HepG2 (cell line): Measurements from ENCODE around the gene PPFIA3. TPM values are rescaled to one million over a fixed set of nuclear protein-coding genes. Genes with fewer than 3 reads are reported as not detected.

Source experiments
- CCAR2 ChIP-seq: fragments of 200-400 bp; formaldehyde crosslinking; optimal IDR thresholded peaks from 2 replicates; pipeline ENCODE3; 2018; ENCODE audit warnings: low read depth, mild to moderate bottlenecking, low read length, moderate library complexity
- CHCHD3 ChIP-seq: sonication (generic); formaldehyde crosslinking; IDR thresholded peaks from 2 replicates; pipeline ENCODE4 v1.8.0; 2022; ENCODE audit warnings: mild to moderate bottlenecking, missing genetic modification reagents, moderate library complexity
- CREBL2 ChIP-seq: sonication (generic); formaldehyde crosslinking; IDR thresholded peaks from 2 replicates; pipeline ENCODE4 v1.8.1; 2023; ENCODE audit warnings: missing genetic modification reagents, mild to moderate bottlenecking, borderline replicate concordance
- EHMT2 ChIP-seq: fragments of 200-600 bp; sonication (generic); IDR thresholded peaks from 2 replicates; pipeline ENCODE4 v1.7.0; 2017; ENCODE audit warnings: antibody characterized with exemption, low read depth, low read length, borderline replicate concordance
- FIP1L1 ChIP-seq: fragments of 200-400 bp; formaldehyde crosslinking; IDR thresholded peaks from 2 replicates; pipeline ENCODE4 v1.6.1; 2018; ENCODE audit warnings: low read depth, mild to moderate bottlenecking, low read length, moderate library complexity, borderline replicate concordance; ENCODE audit not compliant: insufficient read depth
- FOXP1 ChIP-seq, 2 experiments: fragments of 450-650 bp in 1 of 2; IDR thresholded peaks; 2 replicates each; pipeline ENCODE4 v1.6.1; 2017 to 2018; ENCODE audit warnings: antibody characterized with exemption in 1 of 2
- GFI1 ChIP-seq: sonication (generic); formaldehyde crosslinking; IDR thresholded peaks from 2 replicates; pipeline ENCODE4 v1.5.0; 2020; ENCODE audit warnings: missing genetic modification reagents, mild to moderate bottlenecking, borderline replicate concordance
- HES4 ChIP-seq: sonication (generic); formaldehyde crosslinking; IDR thresholded peaks from 2 replicates; pipeline ENCODE4 v1.9.0; 2021; ENCODE audit warnings: mild to moderate bottlenecking, missing genetic modification reagents, borderline replicate concordance
- HNF4A ChIP-seq: sonication (generic); formaldehyde crosslinking; IDR thresholded peaks from 2 replicates; pipeline ENCODE4 v1.4.0; 2020; ENCODE audit warnings: missing genetic modification reagents
- KAT7 ChIP-seq: IDR thresholded peaks from 2 replicates; pipeline ENCODE4 v1.6.1; 2018; ENCODE audit warnings: borderline replicate concordance, missing compliant biosample characterization
- KAT8 ChIP-seq: IDR thresholded peaks from 2 replicates; pipeline ENCODE4 v1.6.1; 2016; ENCODE audit warnings: missing genetic modification reagents, missing compliant biosample characterization
- MEIS2 ChIP-seq: sonication (generic); formaldehyde crosslinking; IDR thresholded peaks from 2 replicates; pipeline ENCODE4 v1.9.0; 2021; ENCODE audit warnings: mild to moderate bottlenecking, missing genetic modification reagents
- PAF1 ChIP-seq: IDR thresholded peaks from 2 replicates; pipeline ENCODE4 v1.6.1; 2016; ENCODE audit warnings: missing genetic modification reagents, missing compliant biosample characterization
- SMAD3 ChIP-seq: sonication (generic); formaldehyde crosslinking; IDR thresholded peaks from 2 replicates; pipeline ENCODE4 v1.4.0; 2020; ENCODE audit warnings: missing genetic modification reagents
- SNRNP70 ChIP-seq: fragments of 200-400 bp; formaldehyde crosslinking; IDR thresholded peaks from 2 replicates; pipeline ENCODE4 v1.6.1; 2017; ENCODE audit warnings: mild to moderate bottlenecking, low read depth, low read length, moderate library complexity
- TOE1 ChIP-seq: sonication (generic); formaldehyde crosslinking; IDR thresholded peaks from 2 replicates; pipeline ENCODE4 v1.4.0; 2020; ENCODE audit warnings: mild to moderate bottlenecking, missing genetic modification reagents
- ZFP90 ChIP-seq: sonication (generic); formaldehyde crosslinking; IDR thresholded peaks from 2 replicates; pipeline ENCODE4 v1.8.0; 2022; ENCODE audit warnings: missing genetic modification reagents, mild to moderate bottlenecking, inconsistent platforms, borderline replicate concordance
- ZNF503 ChIP-seq: sonication (generic); formaldehyde crosslinking; IDR thresholded peaks from 2 replicates; pipeline ENCODE4 v1.4.0; 2020; ENCODE audit warnings: missing genetic modification reagents
- ZNF557 ChIP-seq: sonication (generic); formaldehyde crosslinking; IDR thresholded peaks from 2 replicates; pipeline ENCODE4 v1.4.0; 2020; ENCODE audit warnings: missing genetic modification reagents
- ZNF615 ChIP-seq: sonication (generic); formaldehyde crosslinking; IDR thresholded peaks from 2 replicates; pipeline ENCODE4 v1.5.0; 2020; ENCODE audit warnings: mild to moderate bottlenecking, missing genetic modification reagents, borderline replicate concordance
- ZNF672 ChIP-seq: sonication (generic); formaldehyde crosslinking; IDR thresholded peaks from 2 replicates; pipeline ENCODE4 v1.8.1; 2022; ENCODE audit warnings: missing genetic modification reagents
- ZNF747 ChIP-seq: sonication (generic); formaldehyde crosslinking; IDR thresholded peaks from 2 replicates; pipeline ENCODE4 v1.8.1; 2023; ENCODE audit warnings: missing genetic modification reagents, mild to moderate bottlenecking, borderline replicate concordance
- polyA plus RNA-seq, 8 experiments: library from polyadenylated mRNA; depleted of rRNA in 3 of 8; stranded (reverse) in 7 of 8; unstranded in 1 of 8; fragments of >200 nt; fragmentation: Illumina TruSeq in 4 of 8; extraction: Trizol in 4 of 8; gene quantifications; 2 replicates each; pipeline versions ENCODE4 v1.2.1 to v1.2.3, GENCODE V29; 2011 to 2016; ENCODE audit warnings: low read depth in 4 of 8, missing spikeins in 1 of 8, mixed read lengths in 1 of 8; ENCODE audit not compliant: insufficient read depth in 1 of 8
- total RNA-seq, 5 experiments: library from RNA; depleted of rRNA; stranded (reverse); fragments of >200 nt; fragmentation: Illumina TruSeq; extraction: Trizol; gene quantifications; 2 replicates each; pipeline ENCODE4 v1.2.3, GENCODE V29; 2016; ENCODE audit warnings: low read depth in 1 of 5
- TF ChIP-seq, protein P1 (sequence below): sonication (generic); formaldehyde crosslinking; IDR thresholded peaks from 2 replicates; pipeline ENCODE4 v1.5.0; 2020; ENCODE audit warnings: missing genetic modification reagents, mild to moderate bottlenecking, borderline replicate concordance
- TF ChIP-seq, protein P2 (sequence below): sonication (generic); formaldehyde crosslinking; IDR thresholded peaks from 2 replicates; pipeline ENCODE4 v1.9.0; 2021; ENCODE audit warnings: missing genetic modification reagents, borderline replicate concordance

Gene PPFIA3
- total and polyA plus RNA-seq, 2 of the 13 experiments (the other 11 are each of a cell fraction or from before 2014, with no cell fraction given): 6.7 to 8.6 TPM

GRCh38 chr19:49127674-49128544 lies 8.6 kb downstream of the PPFIA3 start (continued):
- TF ChIP-seq MEIS2: peak; percentile 97
- peak; percentile 84; the same call in 1 of the 2 replicates for TF ChIP-seq ZFP90 (CRISPR knock-in tag)
- TF ChIP-seq FOXP1 (IDR thresholded peaks at IDR 0.05): no peak
- peak; percentile 12; the same call in 1 of the 2 replicates for TF ChIP-seq FOXP1 (CRISPR knock-in tag; IDR thresholded peaks at IDR 0.05)
- peak; percentile 96 for TF ChIP-seq ZNF747 (CRISPR knock-in tag)
- TF ChIP-seq SMAD3 (CRISPR knock-in tag): peak; percentile 71; the same call in 1 of the 2 replicates
- peak; percentile 98 for TF ChIP-seq ZNF557 (CRISPR knock-in tag)
- no peak for TF ChIP-seq FIP1L1
- TF ChIP-seq HES4: peak; percentile 99
- TF ChIP-seq EHMT2: no peak
- peak; percentile 88 for TF ChIP-seq ZNF672 (CRISPR knock-in tag)
- TF ChIP-seq KAT8 (CRISPR knock-in tag): peak; percentile 82
- TF ChIP-seq, protein P1, sequence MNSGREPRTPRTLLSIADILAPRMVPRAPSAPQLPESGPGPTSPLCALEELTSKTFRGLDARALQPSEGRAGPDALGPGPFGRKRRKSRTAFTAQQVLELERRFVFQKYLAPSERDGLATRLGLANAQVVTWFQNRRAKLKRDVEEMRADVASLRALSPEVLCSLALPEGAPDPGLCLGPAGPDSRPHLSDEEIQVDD: peak; percentile 100
- TF ChIP-seq HNF4A (CRISPR knock-in tag): no peak
- TF ChIP-seq TOE1: peak; percentile 91; the same call in 1 of the 2 replicates
- TF ChIP-seq CREBL2 (CRISPR knock-in tag): peak; percentile 100
- TF ChIP-seq PAF1: no peak
- TF ChIP-seq ZNF615 (CRISPR knock-in tag): no peak
- TF ChIP-seq, protein P2, sequence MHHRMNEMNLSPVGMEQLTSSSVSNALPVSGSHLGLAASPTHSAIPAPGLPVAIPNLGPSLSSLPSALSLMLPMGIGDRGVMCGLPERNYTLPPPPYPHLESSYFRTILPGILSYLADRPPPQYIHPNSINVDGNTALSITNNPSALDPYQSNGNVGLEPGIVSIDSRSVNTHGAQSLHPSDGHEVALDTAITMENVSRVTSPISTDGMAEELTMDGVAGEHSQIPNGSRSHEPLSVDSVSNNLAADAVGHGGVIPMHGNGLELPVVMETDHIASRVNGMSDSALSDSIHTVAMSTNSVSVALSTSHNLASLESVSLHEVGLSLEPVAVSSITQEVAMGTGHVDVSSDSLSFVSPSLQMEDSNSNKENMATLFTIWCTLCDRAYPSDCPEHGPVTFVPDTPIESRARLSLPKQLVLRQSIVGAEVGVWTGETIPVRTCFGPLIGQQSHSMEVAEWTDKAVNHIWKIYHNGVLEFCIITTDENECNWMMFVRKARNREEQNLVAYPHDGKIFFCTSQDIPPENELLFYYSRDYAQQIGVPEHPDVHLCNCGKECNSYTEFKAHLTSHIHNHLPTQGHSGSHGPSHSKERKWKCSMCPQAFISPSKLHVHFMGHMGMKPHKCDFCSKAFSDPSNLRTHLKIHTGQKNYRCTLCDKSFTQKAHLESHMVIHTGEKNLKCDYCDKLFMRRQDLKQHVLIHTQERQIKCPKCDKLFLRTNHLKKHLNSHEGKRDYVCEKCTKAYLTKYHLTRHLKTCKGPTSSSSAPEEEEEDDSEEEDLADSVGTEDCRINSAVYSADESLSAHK: peak; percentile 92; the same call in 1 of the 2 replicates
- no peak for TF ChIP-seq SNRNP70
- no peak for TF ChIP-seq CCAR2
- no peak for TF ChIP-seq KAT7 (CRISPR knock-in tag)
- peak; percentile 99 for TF ChIP-seq CHCHD3 (CRISPR knock-in tag)
- TF ChIP-seq ZNF503 (CRISPR knock-in tag): peak; percentile 89
- peak; percentile 67; the same call in 1 of the 2 replicates for TF ChIP-seq GFI1 (CRISPR knock-in tag)
